ENCODE data around the gene FOXI2.
A peak's percentile ranks its signal among the peaks of the same experiment; 100 is the strongest.

FOXI2 gene

DNA sequence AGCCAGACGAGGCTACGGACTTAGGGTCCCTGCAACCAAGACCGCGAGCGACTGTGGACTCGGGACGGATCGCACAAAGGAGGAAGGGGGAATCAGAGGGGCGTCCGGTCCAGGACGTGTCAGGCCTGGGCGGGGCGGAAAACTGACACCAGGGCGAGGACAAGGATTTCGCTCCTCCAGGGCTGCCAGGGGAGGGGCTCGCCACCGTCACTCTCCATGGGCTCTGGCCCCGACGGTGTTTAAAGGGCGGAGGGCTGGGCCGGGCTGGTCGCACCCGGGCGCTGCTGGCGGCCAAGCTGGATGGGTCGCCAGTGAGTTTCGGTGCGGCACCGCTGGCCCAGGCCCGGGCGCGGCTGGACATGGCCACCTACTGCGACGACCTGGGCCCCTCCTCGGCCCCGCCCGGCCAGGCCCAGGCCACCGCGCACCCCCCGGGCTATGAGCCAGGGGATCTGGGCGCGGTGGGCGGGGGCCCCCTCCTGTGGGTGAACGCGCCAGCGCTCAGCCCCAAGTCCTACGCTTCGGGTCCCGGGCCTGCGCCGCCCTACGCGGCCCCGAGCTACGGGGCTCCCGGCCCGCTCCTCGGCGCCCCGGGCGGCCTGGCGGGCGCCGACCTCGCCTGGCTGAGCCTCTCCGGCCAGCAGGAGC, at the start of gene FOXI2:
TSS of gene FOXI2 (plus strand) at position 271 of the 648 bp plus-strand sequence. CDS start at position 360, 89 bp downstream.
- DNase-seq (ENCODE audit: low spot score) = no peak

DNA sequence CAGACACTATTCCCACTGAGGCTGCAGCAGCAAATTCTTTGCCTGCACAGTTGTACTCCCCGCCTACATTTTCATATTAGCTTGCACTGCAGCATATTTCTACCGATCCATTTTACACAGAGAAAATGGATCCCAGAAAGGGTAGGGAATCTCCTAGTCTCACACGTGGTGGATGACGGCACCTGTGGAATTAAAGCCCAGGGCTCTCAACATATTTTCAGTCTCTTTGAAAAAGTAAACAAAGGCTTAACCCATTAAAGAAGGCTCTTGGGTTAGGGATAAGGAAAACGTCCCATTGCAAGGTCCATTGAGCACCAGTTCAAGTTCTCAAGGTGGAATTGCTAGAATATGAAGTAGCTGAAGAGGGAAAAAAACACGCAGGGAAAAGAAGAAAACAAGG, 49.4 kb upstream of the FOXI2 start:
- DNase-seq (ENCODE audit: low spot score) = no peak

DNA sequence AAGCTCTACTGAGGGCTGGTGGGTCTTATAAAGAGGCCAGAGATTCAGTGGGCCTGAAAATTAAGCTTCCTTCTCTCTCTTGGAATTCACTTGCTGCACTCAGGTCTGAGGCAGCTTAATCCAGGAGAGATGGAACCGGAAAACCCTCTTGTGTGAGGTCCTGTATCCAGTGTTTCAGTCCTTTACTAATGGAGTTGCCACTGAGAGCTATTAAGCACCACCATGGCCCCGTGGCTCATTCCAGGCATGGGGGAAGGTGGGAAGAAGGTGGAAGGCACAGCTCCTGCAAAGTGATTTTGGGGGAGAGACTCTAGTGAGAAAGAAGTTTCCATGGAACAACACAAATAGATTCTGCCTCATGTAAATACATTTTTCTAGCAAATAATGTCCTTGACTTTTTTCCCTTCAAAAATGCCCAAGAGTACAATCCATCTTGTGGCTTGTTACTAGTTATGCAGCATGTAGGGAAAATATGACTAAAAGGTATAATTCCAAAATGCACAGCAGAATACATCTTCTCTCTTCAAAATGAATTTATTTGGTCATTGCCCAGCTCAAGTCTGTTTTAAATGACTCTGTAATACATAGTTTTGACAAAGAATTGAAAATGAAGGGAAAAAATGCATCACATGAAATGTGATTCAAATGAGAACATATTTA, 46.7 kb upstream of the FOXI2 start:
- no peak for DNase-seq (ENCODE audit: low spot score)

DNA sequence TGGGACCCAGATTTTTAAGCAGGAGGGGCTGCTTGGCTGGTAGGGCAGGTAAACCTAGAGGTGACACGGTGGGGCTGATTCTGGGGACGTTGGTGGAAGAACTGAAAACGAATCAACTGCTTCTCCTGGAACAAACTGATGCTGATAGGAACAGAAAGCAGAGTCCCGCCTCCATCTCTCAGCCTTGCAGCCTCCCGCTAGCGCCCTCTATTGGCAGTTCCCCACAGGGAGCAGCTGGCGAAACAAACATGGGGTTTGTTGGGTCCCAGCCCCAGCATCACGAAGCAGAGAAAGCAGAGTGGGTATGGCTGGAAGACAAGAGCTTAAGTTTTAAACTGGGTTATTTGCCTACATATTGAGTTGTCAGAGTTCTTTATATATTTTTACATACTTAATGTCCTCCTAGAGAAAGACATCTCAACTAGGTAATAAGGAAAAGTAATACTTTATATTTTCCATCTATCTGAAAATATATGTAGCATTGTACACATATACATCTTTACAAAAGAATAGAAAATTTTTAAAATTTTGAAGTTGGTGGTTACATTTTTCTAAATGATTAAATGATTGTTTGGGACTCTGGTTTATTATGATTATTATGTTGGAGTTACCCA, 42.3 kb upstream of the FOXI2 start:
- no peak for DNase-seq (ENCODE audit: low spot score)

DNA sequence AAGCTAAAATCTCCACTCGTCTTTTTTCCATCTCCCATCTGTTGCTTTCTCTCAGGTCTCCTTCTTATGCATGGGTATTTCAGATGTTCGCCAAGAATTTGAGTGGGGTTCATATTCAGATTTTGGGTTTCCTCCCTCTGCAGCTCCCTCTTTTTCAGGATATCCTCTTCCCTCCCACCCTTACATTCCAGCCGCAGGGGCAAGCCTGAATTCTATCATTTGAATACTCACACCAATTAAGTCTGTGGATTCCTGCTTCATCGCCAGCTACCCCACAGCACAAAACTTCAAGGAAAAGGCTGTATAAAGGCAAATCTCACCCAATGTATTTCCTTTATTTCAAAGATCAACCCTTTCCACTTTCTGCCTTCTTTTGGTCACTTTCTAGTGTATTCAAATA, 41.6 kb upstream of the FOXI2 start:
- DNase-seq (ENCODE audit: low spot score) = no peak

DNA sequence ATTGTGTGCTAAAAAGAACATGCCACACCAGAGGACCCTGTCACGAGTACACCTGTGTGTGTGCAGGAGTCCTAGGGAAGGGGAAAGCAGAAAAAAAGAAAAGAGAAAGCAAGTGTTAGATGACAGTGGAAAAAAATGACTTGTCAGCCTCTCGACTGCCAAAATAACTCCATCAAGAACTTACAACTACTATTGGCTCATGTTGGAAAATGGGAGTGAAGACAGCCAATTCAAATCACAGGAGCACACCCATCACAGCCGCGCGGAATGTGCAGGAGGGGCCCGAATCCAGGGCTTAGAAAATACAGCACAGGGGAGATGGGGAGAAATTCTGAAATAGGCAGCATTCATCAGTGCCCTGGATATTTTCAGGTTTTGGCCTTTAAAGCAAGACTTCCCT, 38.1 kb upstream of the FOXI2 start:
- no peak for DNase-seq (ENCODE audit: low spot score)

DNA sequence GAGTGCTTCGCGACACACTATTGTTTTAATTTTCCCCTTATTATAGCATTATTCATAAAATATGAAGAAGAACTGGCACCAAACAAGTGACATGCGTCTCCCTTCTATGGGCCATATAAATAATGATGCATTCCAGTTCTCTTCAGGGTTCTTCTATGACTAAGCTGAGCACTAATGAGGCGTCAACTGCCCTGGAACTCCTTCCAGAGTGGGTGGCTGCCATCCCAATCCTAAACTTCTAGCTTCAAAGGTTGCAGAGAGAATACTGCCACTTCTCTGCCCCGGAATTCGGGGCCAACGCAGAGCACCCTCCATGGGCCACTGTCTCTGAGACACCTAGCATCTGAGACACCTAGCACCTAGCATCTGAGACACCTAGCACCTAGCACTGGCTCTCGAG, 37.7 kb upstream of the FOXI2 start:
- no peak for DNase-seq (ENCODE audit: low spot score)

DNA sequence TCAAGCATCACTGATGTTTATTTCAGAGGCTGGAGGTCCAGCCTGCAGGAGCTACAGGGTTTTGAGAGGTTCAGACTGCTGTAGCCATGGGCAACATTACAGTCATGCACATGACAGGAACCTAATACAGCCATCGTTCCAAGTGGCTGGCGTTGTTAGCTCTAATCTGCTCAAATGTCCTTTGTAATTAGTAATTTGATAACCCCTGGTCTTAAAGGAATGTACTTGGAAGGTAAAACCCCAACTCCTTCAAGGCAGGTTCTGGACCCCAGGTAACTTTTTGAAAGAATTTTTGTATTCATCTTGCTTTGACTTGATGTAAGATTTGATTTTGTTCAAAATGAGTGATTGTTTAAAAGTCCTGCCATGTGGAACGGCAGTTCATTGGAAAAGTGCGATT, 34.7 kb upstream of the FOXI2 start:
- DNase-seq (ENCODE audit: low spot score) = no peak

DNA sequence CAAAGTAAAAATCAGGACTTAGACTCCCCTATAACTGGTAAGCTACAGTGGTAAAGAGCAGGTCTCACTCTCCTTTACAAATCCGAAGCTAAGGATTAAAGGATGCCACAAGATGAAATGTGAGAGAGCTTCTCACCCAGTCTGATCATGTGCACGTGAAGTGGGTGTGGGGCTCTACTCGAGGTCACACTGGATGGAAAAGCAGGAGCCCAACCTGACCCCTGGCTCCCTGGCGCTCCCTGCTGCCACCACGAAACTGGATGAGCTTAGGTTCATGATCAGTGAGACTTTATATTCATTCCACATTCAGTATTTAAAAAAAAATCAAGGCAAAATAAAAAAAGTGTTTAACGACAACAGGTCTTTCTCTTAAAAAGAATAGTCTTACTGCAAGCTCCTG, 21.7 kb upstream of the FOXI2 start:
- DNase-seq (ENCODE audit: low spot score) = no peak

DNA sequence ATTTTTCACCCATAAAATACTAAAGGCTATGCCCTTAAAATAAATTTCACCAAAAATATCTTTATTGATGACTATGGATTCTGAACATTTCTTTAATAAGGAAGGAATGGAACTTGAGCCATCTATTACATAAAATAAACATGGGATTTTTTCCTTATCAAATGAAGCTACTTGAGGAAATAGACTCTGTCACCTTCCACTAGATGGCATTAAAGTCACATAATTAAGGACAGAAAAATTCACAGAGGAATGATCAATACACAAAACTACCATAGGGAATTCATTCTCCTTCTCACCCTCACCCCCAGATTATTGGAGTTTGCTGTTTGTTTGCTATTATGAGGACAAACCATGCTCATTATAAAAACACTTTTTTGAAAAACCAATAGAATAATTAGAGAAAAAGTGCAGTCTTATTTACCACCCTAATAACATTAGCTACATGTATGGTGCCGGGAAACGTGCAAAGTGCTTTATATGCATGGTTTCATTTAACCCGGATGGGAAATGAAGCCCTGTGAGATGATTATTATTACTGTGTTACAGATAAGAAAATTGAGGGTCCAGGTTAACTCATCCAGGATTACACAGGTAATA, 21.1 kb upstream of the FOXI2 start:
- peak; percentile 28 for DNase-seq (ENCODE audit: low spot score)

DNA sequence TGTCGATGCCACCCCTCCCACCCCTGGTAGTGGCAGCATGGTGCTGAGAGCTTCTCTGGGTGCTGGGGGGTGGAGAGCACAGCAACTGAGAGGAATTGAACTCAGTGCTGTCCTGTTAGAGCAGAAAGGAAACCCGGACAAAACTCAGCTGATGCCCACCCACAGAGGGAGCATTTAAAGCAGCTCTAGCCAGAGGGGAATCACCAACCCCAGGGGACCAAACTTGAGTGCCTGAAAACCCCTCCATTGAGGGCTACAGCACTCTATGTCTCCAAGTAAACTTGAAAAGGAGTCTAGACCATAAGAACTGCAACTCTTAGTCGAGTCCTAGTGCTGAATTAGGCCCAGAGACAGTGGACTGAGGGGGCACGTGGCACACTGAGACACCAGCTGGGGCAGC, 16.8 kb upstream of the FOXI2 start:
- DNase-seq (ENCODE audit: low spot score) = no peak

DNA sequence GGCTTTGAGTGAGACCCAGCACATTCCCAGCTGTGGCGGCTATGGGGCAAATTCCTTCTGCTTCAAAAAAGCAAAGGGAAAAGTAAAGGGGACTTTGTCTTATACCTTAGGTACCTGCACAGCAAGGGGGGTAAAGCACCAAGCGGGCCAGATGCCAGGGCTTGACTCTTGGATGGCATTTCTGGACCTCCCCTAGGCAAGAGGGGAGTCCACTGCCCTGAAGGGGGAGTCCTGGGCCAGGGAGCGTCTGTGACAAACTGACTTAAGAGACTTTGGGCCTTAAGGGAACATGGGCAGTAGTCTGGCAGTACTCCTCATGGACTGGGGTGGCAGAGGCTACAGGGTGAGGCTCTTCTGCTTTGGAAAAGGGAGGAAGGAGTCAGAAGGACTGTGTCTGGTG, 16.1 kb upstream of the FOXI2 start:
- DNase-seq (ENCODE audit: low spot score) = no peak

DNA sequence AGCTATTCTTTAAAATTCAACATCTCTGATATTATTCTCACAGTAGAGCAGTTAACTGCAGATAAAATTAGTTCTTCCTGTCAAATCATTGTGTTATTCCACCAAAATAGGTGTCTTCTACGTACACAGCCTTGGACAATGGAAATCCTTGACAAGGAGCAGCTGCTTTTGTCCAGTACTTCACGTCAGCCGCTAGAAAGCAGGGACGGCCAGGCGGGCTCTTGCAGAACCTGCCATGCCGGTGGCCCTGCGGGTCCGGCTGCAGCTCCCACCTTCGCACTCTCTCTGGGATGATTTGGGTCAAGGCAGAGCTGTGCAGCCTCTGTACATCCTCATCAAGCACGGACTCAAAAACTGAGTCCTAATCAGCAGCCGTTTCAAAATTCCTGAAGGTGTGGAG, 2.2 kb upstream of the FOXI2 start:
- DNase-seq (ENCODE audit: low spot score) = no peak

DNA sequence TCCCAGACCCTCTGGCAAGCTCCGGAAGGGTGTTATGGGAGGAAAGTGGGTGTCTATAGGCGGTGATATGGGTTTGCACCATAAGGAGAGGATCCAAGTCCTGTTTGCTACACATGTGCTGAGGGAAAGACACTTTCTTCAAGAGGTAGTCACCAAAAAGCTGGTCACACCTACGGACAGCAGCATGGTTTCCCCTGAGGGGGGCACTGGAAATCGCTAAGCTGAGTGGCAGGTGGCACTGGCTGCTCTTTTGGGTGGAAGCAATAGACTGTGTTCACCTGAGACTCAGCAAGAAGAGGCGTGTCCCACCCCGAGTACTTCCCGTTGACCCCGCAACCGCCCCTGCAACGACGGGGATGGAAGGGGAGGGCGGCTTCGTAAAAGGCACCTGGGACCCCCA, 1.8 kb upstream of the FOXI2 start:
- DNase-seq (ENCODE audit: low spot score) = no peak

DNA sequence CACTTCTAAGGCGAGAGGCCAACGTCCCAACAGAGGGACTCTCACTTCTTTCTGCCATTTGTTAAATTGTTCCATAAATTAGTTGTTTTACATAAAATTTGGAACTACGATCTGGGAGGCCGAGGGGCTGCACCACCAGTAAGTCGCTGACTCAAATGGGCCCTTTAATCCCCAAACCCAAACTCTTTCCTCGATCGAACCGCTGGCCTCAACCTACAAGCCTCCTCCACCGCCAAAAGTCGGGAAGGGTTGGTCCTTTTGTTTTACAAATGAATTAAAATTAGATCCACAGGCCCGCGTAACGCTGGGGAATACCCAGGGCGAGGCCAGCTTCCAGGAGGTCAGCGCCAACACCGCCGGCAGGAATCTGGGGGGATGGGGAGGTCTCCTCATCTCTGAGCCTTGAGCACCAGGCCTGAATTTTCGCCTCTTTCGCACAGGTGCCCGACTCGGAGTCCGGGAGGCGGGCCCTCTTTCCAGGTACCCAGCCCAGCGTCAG, 1.2 kb upstream of the FOXI2 start:
- no peak for DNase-seq (ENCODE audit: low spot score)

DNA sequence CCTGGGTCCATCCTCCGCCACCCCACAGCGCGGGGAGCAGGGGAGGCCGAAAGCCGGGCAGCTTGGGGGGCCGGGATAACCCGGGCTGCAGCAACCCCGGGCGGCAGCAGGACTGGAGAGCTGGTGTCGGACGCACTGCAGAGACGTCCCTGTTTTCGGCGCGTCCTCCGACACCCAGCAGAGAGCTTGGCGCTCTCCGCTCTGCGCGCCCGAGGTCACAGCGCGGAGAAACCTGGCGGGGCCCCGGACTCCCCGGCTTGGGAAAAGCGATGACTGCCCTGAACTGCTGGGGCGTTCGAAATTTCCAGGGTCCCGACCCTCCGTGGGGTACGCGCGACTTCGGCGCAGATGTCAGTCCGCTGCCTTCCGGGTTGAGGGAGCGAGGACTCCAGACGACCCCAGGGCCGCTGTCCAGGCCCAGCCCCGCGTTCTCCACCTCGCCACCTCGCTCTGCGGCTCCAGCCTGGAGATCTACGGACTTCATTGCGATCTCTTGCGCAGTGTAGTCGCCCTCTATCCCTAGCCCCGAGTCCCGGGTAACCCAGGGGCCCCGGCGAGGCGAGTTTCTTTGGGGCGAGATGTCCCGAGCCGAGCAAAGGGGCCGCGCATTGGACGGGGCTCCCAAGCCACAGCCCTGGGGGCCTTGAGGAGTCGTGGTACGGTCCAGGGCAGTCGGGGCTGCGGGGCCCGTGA, 617 bp upstream of the FOXI2 start:
- no peak for DNase-seq (ENCODE audit: low spot score)

DNA sequence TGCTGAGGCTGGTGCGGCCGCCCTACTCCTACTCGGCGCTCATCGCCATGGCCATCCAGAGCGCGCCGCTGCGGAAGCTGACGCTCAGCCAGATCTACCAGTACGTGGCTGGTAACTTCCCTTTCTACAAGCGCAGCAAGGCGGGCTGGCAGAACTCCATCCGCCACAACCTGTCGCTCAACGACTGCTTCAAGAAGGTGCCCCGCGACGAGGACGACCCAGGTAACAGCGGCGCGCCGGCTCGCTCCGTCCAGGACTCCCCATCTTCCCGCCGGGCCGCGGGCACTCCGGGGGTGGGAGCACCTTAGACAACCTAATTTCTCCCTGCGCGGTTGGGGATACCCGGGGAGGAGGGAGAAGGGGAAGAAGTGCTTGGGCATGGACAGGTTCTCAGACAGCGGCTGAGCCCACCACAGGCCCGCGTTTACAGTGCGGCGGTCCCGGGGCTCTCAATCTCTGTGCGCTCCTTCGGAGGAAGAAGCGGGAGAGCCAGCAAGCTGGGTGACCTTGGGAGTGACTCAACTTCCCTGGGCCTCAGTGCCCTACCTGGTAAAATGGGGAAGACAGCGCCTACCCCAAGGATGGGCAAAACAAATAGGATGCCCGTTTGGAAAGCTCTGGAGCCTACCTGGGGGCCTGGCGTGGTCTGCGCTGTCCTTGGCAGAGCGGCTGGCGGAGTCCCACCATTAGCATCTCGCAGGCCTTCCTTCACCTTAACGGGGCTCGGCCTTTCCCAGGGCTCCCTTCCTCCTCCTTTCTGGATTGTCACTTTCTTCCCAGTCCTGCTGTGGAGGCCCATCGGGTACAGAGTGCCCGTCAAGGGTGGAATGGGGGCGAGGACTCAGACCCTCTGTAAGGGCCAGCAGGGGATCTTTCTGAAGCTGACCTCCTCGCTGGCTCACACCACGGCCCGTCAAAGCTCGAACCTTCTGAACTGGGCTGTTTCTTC, 852 bp downstream of the FOXI2 start:
- DNase-seq (ENCODE audit: low spot score) = no peak

DNA sequence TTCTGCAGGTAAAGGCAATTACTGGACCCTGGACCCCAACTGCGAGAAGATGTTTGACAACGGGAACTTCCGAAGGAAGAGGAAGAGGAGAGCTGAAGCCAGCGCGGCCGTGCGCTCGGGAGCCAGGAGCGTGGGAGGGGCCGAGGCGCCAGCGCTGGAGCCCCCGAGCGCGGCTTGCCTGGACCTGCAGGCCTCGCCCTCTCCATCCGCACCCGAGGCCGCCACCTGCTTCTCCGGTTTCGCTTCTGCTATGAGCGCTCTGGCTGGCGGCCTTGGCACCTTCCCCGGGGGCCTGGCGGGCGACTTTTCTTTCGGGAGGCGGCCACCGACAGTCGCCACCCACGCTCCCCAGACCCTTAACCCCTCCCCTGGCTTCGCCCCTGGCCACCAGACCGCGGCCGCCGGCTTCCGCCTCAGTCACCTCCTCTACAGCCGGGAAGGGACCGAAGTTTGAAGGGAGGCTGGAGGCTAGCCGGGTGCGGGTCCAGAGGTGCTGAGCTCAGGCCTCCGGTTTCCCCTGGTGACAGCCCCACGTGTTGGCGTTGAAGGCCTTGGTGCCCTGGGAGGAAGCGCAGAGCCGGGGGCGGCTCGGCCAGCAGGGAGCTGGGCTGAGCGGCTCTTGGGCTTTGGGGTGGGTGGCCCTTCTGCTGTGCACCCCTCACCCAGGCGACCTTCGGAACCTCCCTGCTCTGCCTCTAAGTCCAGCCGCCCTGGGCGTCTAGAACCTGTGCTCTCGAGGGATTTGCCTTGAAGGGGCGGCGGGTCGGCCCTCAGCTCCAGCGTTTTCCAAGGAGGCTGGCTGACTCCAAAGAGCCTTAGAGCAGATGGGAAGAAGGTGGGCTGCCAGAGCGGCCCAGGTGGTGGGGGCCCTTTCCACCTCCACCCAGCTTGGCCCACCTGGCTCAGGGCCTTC, 1.8 kb downstream of the FOXI2 start:
- no peak for DNase-seq (ENCODE audit: low spot score)

DNA sequence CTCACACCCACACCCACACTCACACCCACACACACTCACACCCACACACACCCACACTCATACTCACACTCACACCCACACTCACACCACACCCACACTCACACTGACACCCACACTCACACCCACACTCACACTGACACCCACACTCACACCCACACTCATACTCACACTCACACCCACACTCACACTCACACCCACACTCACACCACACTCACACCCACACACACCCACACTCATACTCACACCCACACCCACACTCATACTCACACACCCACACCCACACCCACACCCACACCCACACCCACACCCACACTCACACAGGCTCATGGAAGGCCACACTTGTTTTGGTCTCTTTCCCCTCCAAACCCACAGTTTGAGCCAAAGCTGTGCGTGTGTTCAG, 2.9 kb downstream of the FOXI2 start:
- DNase-seq (ENCODE audit: low spot score) = no peak

DNA sequence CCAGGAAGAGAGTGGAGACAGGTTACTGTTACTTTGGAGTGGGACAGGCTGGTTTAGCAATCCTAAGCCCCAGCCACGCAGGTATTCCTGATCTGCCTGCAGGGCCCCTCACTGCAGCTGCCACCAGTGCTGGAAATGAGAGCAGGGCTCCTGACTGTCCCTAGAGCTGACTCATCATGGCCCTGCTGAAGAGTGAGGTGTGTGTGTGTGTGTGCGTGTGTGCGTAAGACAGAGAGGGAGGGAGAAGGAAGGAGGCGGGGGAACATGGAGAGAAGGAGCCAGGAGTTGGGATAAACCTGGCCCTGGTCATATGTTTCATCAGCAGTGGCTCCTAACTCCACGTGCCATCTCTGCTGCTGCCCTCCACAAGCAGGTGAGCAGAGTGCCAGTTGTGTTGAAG, 3.6 kb downstream of the FOXI2 start:
- DNase-seq (ENCODE audit: low spot score) = no peak
